SKM-1 treated with dmso at 0.1 percent for 144 hours (cell line): Measurements from ENCODE around the gene MCF2L.

ENCODE experiments used
- DNase-seq: peaks from one replicate; lab custom pipeline; 2025; ENCODE audit not compliant: unreplicated experiment; lab: John Stamatoyannopoulos, UW

The MCF2L gene

DNA sequence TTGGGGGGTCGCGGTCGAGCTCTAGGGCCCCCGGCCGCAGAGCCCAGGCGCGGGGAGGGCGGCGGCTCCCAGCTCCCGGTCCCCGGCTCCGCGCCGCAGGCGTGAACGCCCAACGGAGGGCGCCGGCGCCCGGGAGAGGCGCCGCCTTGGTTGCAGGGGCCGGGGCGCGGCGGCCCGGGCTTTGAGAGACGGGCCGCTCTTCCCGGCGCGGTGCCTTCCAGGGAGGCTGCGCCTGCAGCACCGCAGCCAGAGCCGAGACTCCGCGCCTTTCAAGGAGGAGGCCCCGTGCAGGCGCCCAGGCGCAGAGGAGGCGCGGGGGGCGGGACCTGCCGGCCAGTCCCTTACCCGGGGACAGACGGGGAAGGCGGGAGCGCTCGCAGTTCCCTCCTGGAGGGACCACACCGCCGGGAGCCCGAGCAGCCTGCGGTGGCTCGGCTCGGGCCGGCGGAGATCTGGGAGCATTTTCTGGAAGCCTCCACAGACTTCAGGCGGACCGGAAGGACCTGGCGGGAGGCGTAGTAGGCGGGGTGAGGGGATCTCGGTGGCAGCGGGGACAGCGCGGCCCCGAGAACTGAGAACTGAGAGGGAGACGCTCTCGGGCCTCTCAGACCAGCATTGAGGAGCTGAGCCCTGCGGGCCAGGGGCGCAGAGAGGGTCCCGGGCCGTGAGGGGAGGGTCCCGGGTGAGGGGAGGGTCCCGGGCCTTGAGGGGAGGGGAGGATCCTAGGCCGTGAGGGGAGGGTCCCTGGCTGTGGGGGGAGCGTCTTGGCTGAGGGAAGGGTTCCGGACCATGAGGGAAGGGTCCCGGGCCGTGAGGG is 25.5 kb upstream of the MCF2L start:
- peak; percentile 6 for DNase-seq

DNA sequence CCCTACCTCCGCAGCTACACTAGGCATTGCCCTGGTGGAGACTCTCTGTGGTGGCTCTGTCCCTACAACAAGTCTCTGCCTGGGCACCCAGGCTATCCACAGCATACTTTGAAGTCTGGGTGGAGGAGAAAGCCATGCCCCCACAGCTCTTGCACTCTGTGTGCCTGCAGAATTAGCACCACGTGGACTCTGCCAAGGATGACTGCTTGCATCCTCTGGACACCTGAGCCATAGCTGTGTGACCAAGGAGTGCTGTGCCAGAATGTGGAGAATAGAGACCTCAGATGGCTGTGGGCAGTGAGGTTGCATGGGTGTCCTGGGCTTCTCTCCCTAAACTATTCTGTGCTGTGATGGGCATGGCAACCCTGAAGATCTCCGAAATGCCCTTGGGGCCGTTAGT is 21.2 kb upstream of the MCF2L start:
- no peak for DNase-seq

DNA sequence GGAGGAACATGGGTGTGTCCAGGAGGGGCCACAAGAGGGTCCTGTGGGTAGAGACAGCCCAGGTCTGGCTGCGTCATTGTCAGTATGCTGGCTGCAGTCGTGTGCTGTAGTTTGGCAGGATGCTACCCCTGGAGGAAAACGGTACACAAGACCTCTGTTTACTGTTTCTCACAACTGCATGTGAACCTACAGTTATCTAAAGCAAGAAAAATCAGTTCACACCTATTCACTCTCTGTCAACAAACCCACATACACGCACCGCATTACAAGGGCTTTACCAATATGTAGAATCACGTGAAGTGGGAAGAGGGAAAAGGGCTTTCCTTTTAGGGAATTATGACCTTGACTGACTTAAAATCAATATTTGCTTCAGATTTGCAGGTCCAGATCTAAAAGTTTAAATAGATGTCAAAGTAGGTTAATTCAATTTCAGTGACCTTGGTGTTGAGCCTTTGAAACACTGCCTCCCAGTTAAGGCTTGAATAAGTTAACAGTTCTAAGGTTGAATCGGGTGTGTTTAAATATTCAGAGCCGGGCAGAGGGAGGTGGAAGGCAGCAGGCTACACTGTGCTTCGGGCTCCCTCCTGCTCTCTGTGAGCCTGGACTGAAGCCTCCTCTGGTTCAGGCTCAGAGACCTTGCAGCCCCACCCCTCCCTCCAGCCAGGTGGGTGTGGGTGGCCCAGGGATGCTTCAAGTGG is 17.2 kb upstream of the MCF2L start:
- no peak for DNase-seq

DNA sequence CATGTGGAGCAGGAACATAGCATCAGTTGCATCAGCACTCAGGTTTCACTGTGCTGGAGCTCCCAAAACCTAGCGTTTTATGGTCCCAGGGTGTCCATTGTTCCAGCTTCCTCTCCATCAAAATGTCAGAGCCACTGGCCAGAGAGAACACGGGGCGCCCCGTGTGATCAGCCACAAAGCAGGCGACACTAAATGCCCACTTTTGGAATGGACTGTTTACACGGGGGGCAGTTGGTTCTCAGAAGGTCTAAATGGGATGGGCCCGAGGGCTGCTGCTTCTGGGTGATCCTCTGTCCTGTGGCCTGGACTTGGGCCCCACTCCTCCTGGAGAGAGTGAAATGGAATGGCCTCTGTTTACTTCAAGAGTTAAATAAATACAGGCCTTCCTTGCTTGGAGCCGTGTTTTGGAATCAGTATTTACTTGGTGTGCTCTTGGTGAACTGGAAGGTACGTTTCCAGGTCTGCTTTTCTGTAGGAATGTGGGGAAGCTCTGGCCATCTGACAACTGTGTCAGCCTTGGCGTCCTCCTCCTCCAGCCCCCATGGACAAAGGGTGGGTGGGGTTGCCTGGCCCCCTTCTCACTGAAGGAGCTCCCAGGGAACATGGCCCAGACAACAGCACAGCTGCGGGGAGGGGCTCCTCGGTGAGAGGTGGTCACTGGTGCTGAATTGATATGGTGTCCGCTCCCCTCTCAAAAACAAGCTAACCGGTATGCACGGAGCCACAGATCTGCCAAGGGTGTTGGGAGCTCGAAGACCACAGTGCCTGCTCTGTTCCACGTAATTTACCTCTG is 16.1 kb upstream of the MCF2L start:
- no peak for DNase-seq

DNA sequence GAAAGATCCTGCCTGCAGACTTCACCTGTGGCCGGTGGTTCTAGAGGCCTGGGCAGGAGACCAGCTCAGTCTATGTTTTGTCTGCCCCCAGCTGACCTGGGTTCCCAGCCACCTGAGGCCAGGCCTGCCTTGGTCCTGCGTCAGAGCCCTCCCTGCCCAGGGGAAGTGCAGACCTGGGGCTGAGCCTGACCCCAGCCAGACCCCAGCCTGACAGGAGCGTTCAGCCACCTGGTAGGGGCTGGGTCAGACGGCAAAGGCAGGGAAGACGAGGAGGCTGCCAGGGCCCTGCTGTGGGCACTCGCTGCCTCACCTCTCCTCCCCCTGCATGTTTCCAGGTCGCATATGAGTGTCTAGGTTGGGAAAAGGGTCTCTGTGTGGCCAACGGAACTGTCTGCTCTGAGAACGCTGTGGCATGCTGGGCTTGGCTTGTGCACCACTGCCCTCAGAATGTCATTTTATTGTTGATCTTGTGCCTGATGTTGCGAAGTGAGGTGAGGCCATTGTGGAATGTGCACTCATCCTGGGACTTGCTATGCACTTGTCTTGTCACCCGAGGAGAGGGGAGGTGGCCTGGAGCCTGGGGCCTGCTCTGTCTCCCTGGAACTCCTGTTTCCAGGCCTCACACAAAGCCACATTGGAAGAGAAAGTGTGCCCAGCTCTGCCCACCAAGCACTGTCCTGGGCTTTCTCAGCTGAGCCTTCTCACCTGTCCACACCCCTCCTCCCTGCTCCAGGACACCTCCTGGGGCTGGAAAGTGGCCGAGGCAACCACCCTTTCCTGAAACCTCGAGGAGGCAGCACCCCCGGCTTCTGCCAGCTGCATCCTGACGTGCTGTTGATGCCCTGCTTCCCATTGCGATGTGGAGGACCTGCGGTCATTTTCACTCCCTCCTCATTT is 15.2 kb upstream of the MCF2L start:
- DNase-seq, result no peak

DNA sequence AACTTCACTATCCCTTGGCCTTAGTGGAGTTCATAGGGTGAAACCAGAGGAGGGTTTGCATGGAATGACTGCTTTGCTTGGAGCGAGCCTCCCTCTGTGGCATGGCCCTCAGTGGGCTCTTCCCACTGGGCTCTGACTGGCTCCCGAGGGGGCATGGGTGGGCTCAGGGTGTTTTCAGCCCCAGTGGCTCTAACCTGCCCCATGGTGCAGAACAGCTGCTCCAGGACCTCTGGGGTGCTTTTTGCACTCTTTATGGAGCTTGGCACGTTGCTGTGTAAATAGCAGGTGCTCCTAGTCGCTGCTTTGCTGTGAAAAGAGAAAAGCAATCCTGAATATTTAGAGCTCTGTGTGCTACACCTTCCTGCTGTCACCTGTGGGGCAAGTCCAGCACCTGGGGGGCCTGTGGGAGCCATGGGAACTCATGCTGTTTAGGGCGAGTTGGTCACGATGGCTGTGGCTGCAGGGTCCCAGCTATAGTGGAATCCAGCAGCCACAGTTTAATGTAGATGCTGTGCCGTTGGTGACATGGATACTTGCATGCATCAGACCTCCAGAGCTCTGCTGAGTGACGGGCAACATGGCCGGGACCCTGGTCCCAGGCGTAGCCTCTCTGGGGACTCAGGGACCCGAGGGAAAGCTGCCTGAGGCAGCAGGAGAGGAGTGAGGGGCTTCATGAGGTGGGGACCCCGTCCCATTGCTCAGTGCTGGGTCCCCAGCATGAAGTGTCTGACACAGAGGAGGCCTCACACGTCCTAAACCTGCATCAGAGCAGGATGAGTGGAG is 14.3 kb upstream of the MCF2L start:
- no peak for DNase-seq

DNA sequence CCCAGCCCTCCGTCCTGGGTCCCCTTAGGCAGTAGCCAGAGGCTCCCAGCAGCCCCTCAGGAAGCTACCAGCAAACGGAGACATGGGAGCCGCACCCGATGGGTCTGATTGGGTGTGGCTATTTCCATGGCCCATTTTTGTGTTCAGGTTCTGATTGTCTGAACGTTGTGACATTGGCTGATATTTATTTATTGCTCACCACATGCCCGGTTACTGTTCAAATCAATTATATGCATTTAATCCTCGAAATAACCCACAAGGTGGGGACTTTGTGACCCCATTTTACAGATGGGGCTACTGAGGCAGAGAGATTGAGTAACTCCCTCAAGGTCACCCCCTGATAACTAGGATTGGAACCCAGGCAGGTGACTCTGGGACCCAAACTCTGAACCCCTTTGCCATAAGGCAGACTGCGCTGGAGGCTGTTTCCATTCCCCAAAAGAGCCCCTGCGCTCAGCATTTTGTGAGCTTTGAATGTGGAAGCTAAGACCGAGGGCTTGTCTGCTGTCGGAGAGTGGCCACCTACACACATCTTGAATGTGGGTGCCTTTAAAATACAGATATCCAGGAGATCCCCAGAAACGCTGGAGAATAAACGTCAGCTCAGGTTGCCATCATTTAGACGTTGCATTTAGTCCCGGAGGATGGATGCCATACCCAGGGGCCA is 13.6 kb upstream of the MCF2L start:
- no peak for DNase-seq

DNA sequence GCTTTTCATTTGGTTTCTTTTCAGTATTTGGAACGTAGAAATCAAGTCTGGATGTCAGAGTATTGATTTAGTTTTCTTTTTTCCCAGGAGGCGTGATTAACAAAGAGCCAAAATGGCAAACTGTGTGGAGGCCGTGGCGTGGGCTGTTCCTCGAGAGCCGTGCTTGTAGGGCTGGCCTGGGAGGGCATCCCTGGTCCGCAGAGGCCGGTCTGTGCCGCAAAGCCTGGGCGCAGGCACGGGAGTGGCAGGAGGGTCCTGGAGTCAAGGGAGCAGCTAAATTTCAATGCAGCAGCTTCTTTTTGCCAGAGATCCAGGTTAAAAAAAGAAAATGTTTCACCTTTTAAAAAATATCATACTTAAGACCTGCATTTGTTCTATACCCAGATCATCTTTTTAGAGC is 13.1 kb upstream of the MCF2L start:
- DNase-seq, result no peak

DNA sequence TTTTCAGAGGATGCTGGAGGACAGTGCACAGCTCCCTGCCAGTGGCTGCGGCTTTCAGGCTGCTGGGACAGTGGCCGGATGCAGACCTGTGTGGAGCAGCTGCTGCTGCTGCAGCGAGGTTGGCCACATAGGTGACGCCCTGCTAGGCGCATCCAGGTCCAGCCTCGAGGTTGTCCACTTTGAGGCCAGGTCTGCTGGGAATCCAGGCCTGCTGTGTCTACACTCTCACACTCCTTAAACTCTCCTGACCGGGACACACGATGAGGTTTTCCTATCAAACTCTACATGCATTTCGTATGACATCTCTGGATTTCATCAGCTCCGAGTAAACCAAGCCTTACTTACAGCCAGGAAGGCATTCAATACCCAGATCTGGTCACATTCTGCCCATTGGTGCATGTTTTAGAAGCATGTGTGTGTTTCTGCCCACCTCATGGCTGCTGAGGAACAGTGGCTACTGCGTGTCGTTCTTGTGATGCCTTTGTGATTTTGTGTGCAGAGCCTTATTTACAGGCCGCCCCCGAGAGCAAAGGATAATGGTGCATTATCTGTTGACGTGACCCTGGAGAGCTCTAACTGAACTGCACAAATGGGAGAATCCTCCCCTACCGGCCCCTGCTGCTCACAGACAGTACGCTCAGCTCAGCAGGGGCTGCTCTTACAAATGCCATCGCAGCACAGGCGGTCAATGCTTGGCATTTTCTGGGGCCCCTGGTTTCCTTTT is 12.3 kb upstream of the MCF2L start:
- no peak for DNase-seq

DNA sequence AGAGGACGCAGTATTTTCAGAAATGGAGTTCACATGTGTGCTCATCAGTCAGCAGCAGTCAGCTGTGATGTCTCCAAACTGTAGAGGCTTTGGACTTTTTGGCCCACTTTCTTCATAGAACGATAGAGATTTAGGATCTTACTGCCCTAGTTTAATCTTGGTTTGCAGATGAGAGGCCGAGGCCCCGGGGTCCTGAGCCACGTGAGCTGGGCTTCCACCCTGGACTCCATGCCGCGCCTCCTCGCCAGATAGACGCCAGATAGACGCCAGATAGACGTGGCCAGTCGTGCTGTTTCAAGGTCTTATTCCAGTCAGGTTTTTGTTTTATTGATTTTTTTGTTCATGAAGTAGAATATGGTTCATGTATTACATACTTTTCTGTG is 11.7 kb upstream of the MCF2L start:
- no peak for DNase-seq

DNA sequence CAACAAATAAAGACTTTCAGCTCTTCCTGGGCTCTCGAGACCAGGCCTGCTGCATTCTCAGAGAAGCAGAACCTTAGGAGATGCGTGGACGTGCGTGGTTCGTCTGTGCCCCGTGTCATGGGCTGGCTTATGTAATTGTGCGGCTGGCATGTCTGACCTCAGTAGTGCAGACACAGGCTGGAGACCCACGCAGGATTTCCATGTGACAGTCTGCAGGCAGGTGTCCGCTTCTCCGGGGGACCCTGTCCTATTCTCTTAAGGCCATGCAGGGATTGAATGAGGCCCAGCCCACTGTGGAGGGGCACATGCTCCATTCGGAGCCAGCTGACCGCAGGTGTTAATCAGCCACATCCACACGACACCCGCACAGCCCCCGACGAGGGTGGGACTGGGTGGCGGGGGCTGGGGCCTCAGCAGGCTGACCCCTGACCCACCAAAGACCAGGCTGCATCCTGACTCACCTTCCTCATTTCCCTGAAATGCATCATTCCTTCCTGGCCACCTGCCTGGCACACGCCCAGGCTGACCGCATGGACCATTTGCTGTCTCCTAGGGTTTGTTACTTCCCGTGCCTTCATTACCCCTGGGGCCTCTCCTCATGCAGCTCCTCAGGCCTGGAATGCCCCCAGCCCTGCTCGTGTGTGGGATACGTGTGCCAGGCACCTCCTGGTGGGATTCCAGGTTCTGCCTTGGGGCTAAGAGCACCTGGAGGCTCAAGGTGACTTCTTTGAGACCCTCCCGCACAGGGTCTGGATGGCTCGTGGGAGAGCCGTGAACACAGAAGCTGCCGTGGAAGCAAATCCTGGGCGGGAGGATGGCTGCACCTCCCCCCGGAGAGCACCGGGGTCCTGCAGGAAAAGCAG is 10.7 kb upstream of the MCF2L start:
- DNase-seq, result no peak

DNA sequence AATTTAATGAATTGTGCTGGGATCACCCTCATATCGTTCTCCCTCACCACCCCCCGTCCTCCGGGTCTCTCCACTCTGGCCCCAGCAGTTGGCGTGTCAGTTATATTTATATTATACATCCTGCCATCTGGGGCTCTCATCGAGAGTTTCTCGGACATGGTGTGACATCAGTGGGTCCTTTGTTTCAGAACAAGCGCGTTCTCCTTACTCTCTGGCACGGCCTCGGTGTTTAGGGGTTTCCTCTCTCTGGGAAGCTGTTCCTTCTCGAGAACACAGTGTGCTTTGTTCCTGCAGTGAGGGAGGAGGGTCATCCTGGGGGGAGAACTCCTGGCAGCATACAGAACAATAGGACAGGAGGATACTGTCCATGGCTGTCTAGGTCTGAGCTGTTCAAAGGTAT is 9.8 kb upstream of the MCF2L start:
- DNase-seq, result no peak

DNA sequence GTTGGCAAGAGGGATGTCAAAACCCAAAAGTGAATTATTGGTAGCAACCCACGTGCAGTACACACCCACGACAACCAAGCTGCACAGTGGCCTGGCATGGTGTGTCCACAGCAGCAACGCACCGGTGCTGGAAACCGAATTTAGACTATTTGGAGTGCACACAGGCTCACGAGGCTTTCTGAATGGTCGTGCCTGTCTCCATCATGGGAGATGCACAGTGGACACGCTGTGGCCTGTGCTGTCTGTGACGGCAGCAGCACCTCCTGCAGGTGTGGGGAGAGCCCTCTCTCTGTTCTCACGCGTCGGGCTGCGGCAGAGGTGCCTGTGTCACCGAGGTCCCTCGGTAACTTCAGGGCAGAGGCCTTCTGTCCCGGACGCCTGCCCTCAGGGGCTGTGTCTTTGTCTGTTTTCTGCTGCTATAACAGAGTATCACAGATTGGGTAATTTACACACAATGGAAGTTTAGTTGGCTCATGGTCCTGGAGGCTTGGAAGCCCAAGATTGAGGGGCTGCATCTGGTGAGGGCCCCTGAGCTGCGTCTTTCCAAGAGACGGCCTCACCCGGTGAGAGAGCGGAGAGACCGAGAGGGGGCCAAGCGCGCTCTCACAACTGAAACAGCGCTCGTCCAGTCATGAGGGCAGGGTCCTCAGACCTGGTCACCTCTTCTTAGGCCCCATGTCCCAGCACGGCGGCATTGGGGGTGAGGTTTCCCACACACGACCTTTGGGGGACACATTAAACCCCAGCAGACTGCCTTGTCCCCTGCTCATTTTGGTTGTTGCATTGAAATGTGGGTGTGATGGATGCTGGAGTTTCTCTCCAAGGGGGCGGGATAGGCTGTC is 9.1 kb upstream of the MCF2L start:
- no peak for DNase-seq

DNA sequence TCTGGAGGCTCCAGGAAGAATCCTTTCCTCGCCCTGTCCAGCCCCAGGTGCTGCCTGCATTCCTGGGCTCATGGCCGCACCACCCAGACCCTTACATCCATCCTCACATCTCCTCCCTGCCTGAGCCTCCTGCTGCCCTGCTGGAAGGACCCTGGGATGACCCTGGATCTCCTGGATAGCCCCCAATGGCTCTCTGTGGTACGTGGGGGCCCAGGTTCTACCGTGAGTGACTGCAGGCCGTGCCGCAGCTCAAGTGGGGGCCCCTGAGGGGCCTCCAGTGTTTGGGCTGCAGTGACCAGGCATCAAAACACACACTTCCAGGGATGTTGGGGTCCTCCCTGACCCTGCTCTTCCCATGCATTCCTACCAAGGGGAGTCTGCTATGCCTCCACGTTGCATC is 8.3 kb upstream of the MCF2L start:
- DNase-seq, result no peak

DNA sequence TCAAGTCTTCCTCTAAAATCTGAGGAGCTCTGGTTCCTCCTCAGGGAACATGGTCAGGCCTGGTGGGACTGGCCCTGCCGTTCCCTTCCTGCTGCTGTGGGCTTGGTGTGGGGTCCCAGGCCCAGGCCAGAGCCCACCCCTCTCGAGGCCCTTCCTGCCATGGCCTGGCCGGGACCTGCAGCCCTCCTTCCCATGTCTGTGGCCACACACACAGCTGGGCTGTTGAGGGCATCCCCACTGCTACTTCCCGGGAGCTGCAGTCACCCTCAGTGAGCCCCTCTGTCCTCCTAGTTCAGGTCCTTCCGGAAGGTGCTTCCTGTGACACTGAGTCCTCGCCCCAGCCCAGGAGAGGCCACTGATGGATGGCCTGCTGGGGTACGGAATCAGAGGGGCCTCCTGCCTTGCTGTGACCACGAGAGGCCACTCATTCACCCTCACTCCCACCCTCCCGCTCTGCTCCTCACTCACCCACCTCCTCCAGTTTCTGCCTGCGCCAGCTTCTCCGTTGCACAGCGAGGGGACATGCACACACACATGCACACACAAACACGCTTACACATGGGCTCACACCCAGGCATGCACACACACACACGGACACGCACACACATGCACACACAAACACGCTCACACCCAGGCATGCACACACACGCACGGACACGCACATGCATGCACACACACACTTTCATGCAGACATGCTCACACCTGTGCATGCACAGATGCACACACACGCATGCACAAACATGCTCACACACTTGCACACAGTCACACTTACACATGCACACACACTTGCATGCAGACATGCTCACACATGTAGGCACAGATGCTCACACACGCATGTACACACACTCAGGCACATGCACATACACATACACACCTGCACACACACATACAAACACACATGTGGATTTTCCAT is 7.3 kb upstream of the MCF2L start:
- no peak for DNase-seq

DNA sequence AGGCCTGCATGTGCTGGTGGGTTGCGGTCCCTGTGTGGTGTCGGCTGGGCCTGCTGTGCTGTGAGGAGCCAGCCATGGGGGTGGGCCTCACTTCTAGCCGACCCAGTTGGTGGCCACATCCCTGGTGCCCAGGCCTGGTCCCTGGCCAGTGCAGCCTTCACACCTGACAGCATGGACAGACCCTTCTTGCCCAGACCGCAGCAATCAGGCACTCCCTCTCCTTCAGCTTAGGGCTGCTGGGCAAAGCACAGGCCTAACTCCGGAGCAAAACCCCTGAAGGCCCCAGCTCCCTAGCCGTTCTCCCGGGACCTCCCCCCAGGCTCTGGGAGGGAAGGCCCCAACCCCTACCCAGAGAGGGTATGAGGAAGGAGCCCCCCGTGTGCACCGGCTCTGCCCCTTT is 6.6 kb upstream of the MCF2L start:
- DNase-seq, result no peak
